Breast epithelium (tissue), 3 donors: ENCODE data around the gene RNF111.

ENCODE experiments used
- CTCF ChIP-seq, 3 donors: fragments of 450-650 bp; IDR thresholded peaks; one replicate each; pipeline ENCODE4 v1.5.1; 2016 to 2017; ENCODE audit warnings: antibody characterized with exemption in 3 of 3, mild to moderate bottlenecking in 3 of 3, moderate library complexity in 3 of 3
- POLR2AphosphoS5 ChIP-seq, 3 donors: sonication (generic); formaldehyde crosslinking; IDR thresholded peaks; one replicate each; pipeline ENCODE4 v1.6.1; 2017; ENCODE audit warnings: antibody characterized with exemption in 3 of 3

- TF ChIP-seq CTCF (IDR thresholded peaks at IDR 0.05): no peak
- no peak for TF ChIP-seq POLR2AphosphoS5 (IDR thresholded peaks at IDR 0.05)
Observed at GRCh38 chr15:59014068-59014467, 26.6 kb downstream of the RNF111 start.
